ENCODE measurements around the gene TRAPPC14. TPM values are rescaled to one million over a fixed set of nuclear protein-coding genes. Genes with fewer than 3 reads are reported as not detected.
"Not testable (repeated sequence)": the region's sequence is repeated elsewhere in the genome, so short reads cannot be mapped to it uniquely, and the experiment has no call there.

Gene TRAPPC14
- total RNA-seq, 5 donors from 2014 or later (not counting 1 experiment from before 2014, with no cell fraction given) = 52.0 to 97.2 (median 79.0) TPM

- Mint-ChIP-seq H3K27ac (peak overlapping the region in 1 of 2 donors; percentile 11), H3K4me3 (peak overlapping the region in 1 of 3 donors; percentile 45)
- peak in 1 of 4 experiments; percentile 20 for ATAC-seq (replicated peaks in 1 of 4)
Observed at GRCh38 chr7:100130608-100131453, 27.7 kb downstream of the TRAPPC14 start.

GRCh38 chr7:100130220-100130607 lies 28.3 kb downstream of the TRAPPC14 start:
- DNase-seq; H3K27ac Mint-ChIP-seq; H3K36me3 ChIP-seq (ENCODE audit: control insufficient read depth in 2 of 2, extremely low read depth in 1 of 2, insufficient read depth in 1 of 2, low read length in 1 of 2); ATAC-seq (replicated peaks in 1 of 4); H3K9me3 Mint-ChIP-seq; H3K9me3 ChIP-seq; H3K27me3 Mint-ChIP-seq; H3K27ac ChIP-seq (ENCODE audit: low read length); H3K36me3 Mint-ChIP-seq; H3K4me3 ChIP-seq (ENCODE audit: control insufficient read depth in 1 of 2, extremely low read depth in 1 of 2, low read length in 1 of 2); H3K27me3 ChIP-seq (replicated peaks in 1 of 2; ENCODE audit: control insufficient read depth in 2 of 2, extremely low read depth in 1 of 2, insufficient read depth in 2 of 2, low read length in 1 of 2): not testable (repeated sequence)
- ChIA-PET CTCF (interaction anchor here (0.6 to 1.2 kb wide), 8 partner anchors 10 to 136 kb away, joined by 3 to 13 read pairs (median 4); no protein-coding TSS in a partner anchor), POLR2A (interaction anchor here in 1 of 2 donors (0.6 kb wide), 1 partner anchor 14 kb away, joined by 3 read pairs; no protein-coding TSS in a partner anchor)
- no CpG with 5 or more reads among the region's 1 CpG for whole genome bisulfite sequencing (ENCODE audit: insufficient coverage)
- Mint-ChIP-seq H3K4me1 (peaks cover 30 to 43% (median 33%) of the 10 kb centered on the region in 3 donors), H3K4me3 (peak overlapping the region in 1 of 3 donors; percentile 25)
- peaks cover 7 to 44% of the 10 kb centered on the region in 2 experiments for H3K4me1 ChIP-seq (ENCODE audit: control insufficient read depth in 1 of 2, extremely low read depth in 1 of 2, insufficient read depth in 2 of 2, low read length in 2 of 2)

More at GRCh38 chr7:100130608-100131453, 27.7 kb downstream of the TRAPPC14 start:
- Histone ChIP-seq H3K27ac (ENCODE audit: low read length) (no peak overlapping the region), H3K4me3 (ENCODE audit: control insufficient read depth in 1 of 2, extremely low read depth in 1 of 2, low read length in 1 of 2) (peak overlapping the region in 1 of 2 donors; percentile 32), H3K27me3 (replicated peaks in 1 of 2; ENCODE audit: control insufficient read depth in 2 of 2, extremely low read depth in 1 of 2, insufficient read depth in 2 of 2, low read length in 1 of 2) (no peaks in the 10 kb centered on the region), H3K36me3 (ENCODE audit: control insufficient read depth in 2 of 2, extremely low read depth in 1 of 2, insufficient read depth in 1 of 2, low read length in 1 of 2) (no peaks in the 10 kb centered on the region), H3K4me1 (ENCODE audit: control insufficient read depth in 1 of 2, extremely low read depth in 1 of 2, insufficient read depth in 2 of 2, low read length in 2 of 2) (peaks cover 7 to 37% of the 10 kb centered on the region in 2 experiments), H3K9me3 (no peaks in the 10 kb centered on the region)
- 14% methylated on average over 19 of the region's 24 CpGs for WGBS (ENCODE audit: insufficient coverage)
- H3K9me3 Mint-ChIP-seq = no peaks in the 10 kb centered on the region
- no peaks in the 10 kb centered on the region for H3K36me3 Mint-ChIP-seq
- ChIA-PET CTCF (interaction anchor here (0.6 to 1.2 kb wide), 12 partner anchors 10 to 1112 kb away, joined by 3 to 13 read pairs (median 3); no protein-coding TSS in a partner anchor), POLR2A (interaction anchor here (0.6 to 0.7 kb wide), 2 partner anchors 13 to 151 kb away, joined by 3 to 4 read pairs; no protein-coding TSS in a partner anchor)
- peaks cover 24 to 36% (median 28%) of the 10 kb centered on the region in 3 donors for H3K4me1 Mint-ChIP-seq
- peak; percentile 45 to 90 (median 78) for DNase-seq
- no peaks in the 10 kb centered on the region for H3K27me3 Mint-ChIP-seq

GRCh38 chr7:100128637-100128963 lies 29.9 kb downstream of the TRAPPC14 start:
- H3K4me1 ChIP-seq (ENCODE audit: control insufficient read depth in 1 of 2, extremely low read depth in 1 of 2, insufficient read depth in 2 of 2, low read length in 2 of 2) = peaks cover 7 to 54% of the 10 kb centered on the region in 2 experiments
- peak overlapping the region; percentile 78 to 100 (median 98) for H3K4me3 Mint-ChIP-seq
- H3K9me3 Mint-ChIP-seq = no peaks in the 10 kb centered on the region
- DNase-seq (no peak), ATAC-seq (replicated peaks in 1 of 4) (no peak)
- whole genome bisulfite sequencing (ENCODE audit: insufficient coverage) = no CpG with 5 or more reads among the region's 1 CpG
- POLR2A ChIA-PET = interaction anchor here (0.6 kb wide), 2 partner anchors 11 to 363 kb away, joined by 3 to 7 read pairs; no protein-coding TSS in a partner anchor
- peaks cover 6% of the 10 kb centered on the region for H3K36me3 Mint-ChIP-seq
- H3K9me3 ChIP-seq = no peaks in the 10 kb centered on the region
- H3K4me3 ChIP-seq (ENCODE audit: control insufficient read depth in 1 of 2, extremely low read depth in 1 of 2, low read length in 1 of 2) = no peak overlapping the region
- H3K27me3 ChIP-seq (replicated peaks in 1 of 2; ENCODE audit: control insufficient read depth in 2 of 2, extremely low read depth in 1 of 2, insufficient read depth in 2 of 2, low read length in 1 of 2) = no peaks in the 10 kb centered on the region
- H3K27ac ChIP-seq (ENCODE audit: low read length) = no peak overlapping the region
- peak overlapping the region in 1 of 2 donors; percentile 77 for H3K27ac Mint-ChIP-seq
- peaks cover 42 to 51% (median 45%) of the 10 kb centered on the region in 3 donors for H3K4me1 Mint-ChIP-seq
- CTCF ChIA-PET = interaction anchor here (0.6 to 1.3 kb wide), 6 partner anchors 20 to 352 kb away, joined by 3 to 5 read pairs (median 4); partner anchors contain the start of gene LAMTOR4 (in 1 of the 2)
- H3K36me3 ChIP-seq (ENCODE audit: control insufficient read depth in 2 of 2, extremely low read depth in 1 of 2, insufficient read depth in 1 of 2, low read length in 1 of 2) = peaks cover 0 to 7% of the 10 kb centered on the region in 2 donors
- H3K27me3 Mint-ChIP-seq = no peaks in the 10 kb centered on the region

GRCh38 chr7:100127866-100128636 lies 30.5 kb downstream of the TRAPPC14 start:
- no peak for ATAC-seq (replicated peaks in 1 of 4)

GRCh38 chr7:100126931-100127865 lies 31.3 kb downstream of the TRAPPC14 start, which contains the start of gene MBLAC1:
Gene MBLAC1, plus strand, starts transcription at chr7:100126967. Its CDS starts 429 bp downstream, at chr7:100127396.
- Mint-ChIP-seq H3K9me3 (no peaks in the 10 kb centered on the region), H3K4me3 (peak within 1 kb of the TSS; percentile 98 to 100 (median 100)), H3K4me1 (peaks cover 41 to 45% (median 42%) of the 10 kb centered on the region in 3 donors), H3K27ac (peak within 1 kb of the TSS; percentile 100), H3K36me3 (peaks cover 12% of the 10 kb centered on the region), H3K27me3 (no peaks in the 10 kb centered on the region)
- Histone ChIP-seq H3K4me3 (ENCODE audit: control insufficient read depth in 1 of 2, extremely low read depth in 1 of 2, low read length in 1 of 2) (peak within 1 kb of the TSS; percentile 82 to 91), H3K27ac (ENCODE audit: low read length) (peak within 1 kb of the TSS; percentile 97), H3K9me3 (no peaks in the 10 kb centered on the region), H3K27me3 (replicated peaks in 1 of 2; ENCODE audit: control insufficient read depth in 2 of 2, extremely low read depth in 1 of 2, insufficient read depth in 2 of 2, low read length in 1 of 2) (no peaks in the 10 kb centered on the region), H3K36me3 (ENCODE audit: control insufficient read depth in 2 of 2, extremely low read depth in 1 of 2, insufficient read depth in 1 of 2, low read length in 1 of 2) (peaks cover 0 to 11% of the 10 kb centered on the region in 2 donors), H3K4me1 (ENCODE audit: control insufficient read depth in 1 of 2, extremely low read depth in 1 of 2, insufficient read depth in 2 of 2, low read length in 2 of 2) (peaks cover 7 to 50% of the 10 kb centered on the region in 2 experiments)
- ATAC-seq (replicated peaks in 1 of 4) (peak; percentile 77 to 86 (median 80)), DNase-seq (peak; percentile 80 to 96 (median 89))
- under 1% methylated on average over 77 of the region's 85 CpGs for WGBS (ENCODE audit: insufficient coverage)
- POLR2A ChIA-PET = interaction anchor here (0.6 to 0.9 kb wide), 5 partner anchors 27 to 654 kb away, joined by 3 to 13 read pairs (median 3); partner anchors contain the start of gene GPC2 (in 1 of the 2)
- CTCF ChIA-PET = interaction anchor here in 1 of 2 donors (1.0 to 1.1 kb wide), 3 partner anchors 21 to 668 kb away, joined by 3 to 6 read pairs (median 4); partner anchors contain the start of gene LAMTOR4

More at GRCh38 chr7:100127866-100128636, 30.5 kb downstream of the TRAPPC14 start:
- peak overlapping the region; percentile 82 to 91 for H3K4me3 ChIP-seq (ENCODE audit: control insufficient read depth in 1 of 2, extremely low read depth in 1 of 2, low read length in 1 of 2)
- Mint-ChIP-seq H3K27me3 (no peaks in the 10 kb centered on the region), H3K27ac (peak overlapping the region; percentile 77 to 82), H3K4me3 (peak overlapping the region; percentile 78 to 100 (median 98)), H3K4me1 (peaks cover 42 to 51% (median 45%) of the 10 kb centered on the region in 3 donors), H3K9me3 (no peaks in the 10 kb centered on the region), H3K36me3 (peaks cover 6% of the 10 kb centered on the region)
- DNase-seq = peak in 17 of 35 experiments; percentile 1 to 41 (median 15)
- ChIA-PET CTCF (interaction anchor here (0.6 to 1.3 kb wide), 6 partner anchors 21 to 353 kb away, joined by 3 to 5 read pairs (median 4); partner anchors contain the start of gene LAMTOR4 (in 1 of the 2)), POLR2A (interaction anchor here (0.6 kb wide), 2 partner anchors 11 to 363 kb away, joined by 3 to 7 read pairs; no protein-coding TSS in a partner anchor)
- H3K9me3 ChIP-seq = no peaks in the 10 kb centered on the region
- H3K36me3 ChIP-seq (ENCODE audit: control insufficient read depth in 2 of 2, extremely low read depth in 1 of 2, insufficient read depth in 1 of 2, low read length in 1 of 2) = peaks cover 0 to 7% of the 10 kb centered on the region in 2 donors
- peak overlapping the region; percentile 60 for H3K27ac ChIP-seq (ENCODE audit: low read length)
- peaks cover 7 to 54% of the 10 kb centered on the region in 2 experiments for H3K4me1 ChIP-seq (ENCODE audit: control insufficient read depth in 1 of 2, extremely low read depth in 1 of 2, insufficient read depth in 2 of 2, low read length in 2 of 2)
- WGBS (ENCODE audit: insufficient coverage) = 4% methylated on average over 34 of the region's 37 CpGs
- H3K27me3 ChIP-seq (replicated peaks in 1 of 2; ENCODE audit: control insufficient read depth in 2 of 2, extremely low read depth in 1 of 2, insufficient read depth in 2 of 2, low read length in 1 of 2) = no peaks in the 10 kb centered on the region

Measured in T-cell (primary cell).